HepG2 (cell line): Measurements from ENCODE around the gene COQ10B. TPM values are rescaled to one million over a fixed set of nuclear protein-coding genes. Genes with fewer than 3 reads are reported as not detected.

Experiments used
- CAMTA2 ChIP-seq: sonication (generic); formaldehyde crosslinking; IDR thresholded peaks from 2 replicates; pipeline ENCODE4 v1.4.0; 2020; ENCODE audit warnings: mild to moderate bottlenecking, missing genetic modification reagents, borderline replicate concordance
- CENPT ChIP-seq: sonication (generic); formaldehyde crosslinking; IDR thresholded peaks from 2 replicates; pipeline ENCODE4 v1.8.0; 2022; ENCODE audit warnings: low read depth, mild to moderate bottlenecking, moderate library complexity, missing genetic modification reagents
- HOXA3 ChIP-seq: sonication (generic); formaldehyde crosslinking; IDR thresholded peaks from 2 replicates; pipeline ENCODE4 v1.5.0; 2020; ENCODE audit warnings: missing genetic modification reagents
- HOXA9 ChIP-seq: sonication (generic); formaldehyde crosslinking; IDR thresholded peaks from 2 replicates; pipeline ENCODE4 v1.8.1; 2022; ENCODE audit warnings: missing genetic modification reagents, mild to moderate bottlenecking, moderate library complexity, borderline replicate concordance
- IKZF1 ChIP-seq: fragments of 450-650 bp; IDR thresholded peaks from 2 replicates; pipeline ENCODE4 v1.7.1; 2016
- NFYB ChIP-seq: sonication (generic); formaldehyde crosslinking; IDR thresholded peaks from 2 replicates; pipeline ENCODE4 v1.4.0; 2020; ENCODE audit warnings: missing genetic modification reagents
- NR1H2 ChIP-seq: sonication (generic); formaldehyde crosslinking; IDR thresholded peaks from 2 replicates; pipeline ENCODE4 v1.8.1; 2022; ENCODE audit warnings: low read depth, missing genetic modification reagents, borderline replicate concordance
- POLR2AphosphoS5 ChIP-seq: IDR thresholded peaks from 2 replicates; pipeline ENCODE4 v1.6.1; 2012; ENCODE audit warnings: low read depth, low read length
- SMAD9 ChIP-seq: sonication (generic); formaldehyde crosslinking; IDR thresholded peaks from 2 replicates; pipeline ENCODE4 v1.5.1; 2020; ENCODE audit warnings: mild to moderate bottlenecking, missing genetic modification reagents
- TOE1 ChIP-seq: sonication (generic); formaldehyde crosslinking; IDR thresholded peaks from 2 replicates; pipeline ENCODE4 v1.4.0; 2020; ENCODE audit warnings: mild to moderate bottlenecking, missing genetic modification reagents
- ZFAT ChIP-seq: sonication (generic); formaldehyde crosslinking; conservative IDR thresholded peaks from 2 replicates; pipeline ENCODE4 v1.8.1; 2023; ENCODE audit warnings: missing genetic modification reagents, inconsistent platforms
- ZFP36 ChIP-seq: fragments of 150-350 bp; IDR thresholded peaks from 2 replicates; pipeline ENCODE4 v1.6.1; 2018; ENCODE audit warnings: borderline replicate concordance, low read length, low read depth; ENCODE audit not compliant: partially characterized antibody
- ZNF296 ChIP-seq: sonication (generic); formaldehyde crosslinking; conservative IDR thresholded peaks from 2 replicates; pipeline ENCODE4 v1.5.0; 2020; ENCODE audit warnings: mild to moderate bottlenecking, missing genetic modification reagents
- ZNF354B ChIP-seq: sonication (generic); formaldehyde crosslinking; IDR thresholded peaks from 2 replicates; pipeline ENCODE4 v1.8.0; 2022; ENCODE audit warnings: mild to moderate bottlenecking, missing genetic modification reagents
- ZNF564 ChIP-seq: sonication (generic); formaldehyde crosslinking; IDR thresholded peaks from 2 replicates; pipeline ENCODE4 v1.8.1; 2023; ENCODE audit warnings: mild to moderate bottlenecking, missing genetic modification reagents
- ZNF773 ChIP-seq: sonication (generic); formaldehyde crosslinking; IDR thresholded peaks from 2 replicates; pipeline ENCODE4 v1.4.0; 2020; ENCODE audit warnings: missing genetic modification reagents, borderline replicate concordance
- ZNF780A ChIP-seq: sonication (generic); formaldehyde crosslinking; IDR thresholded peaks from 2 replicates; pipeline ENCODE4 v1.8.0; 2022; ENCODE audit warnings: mild to moderate bottlenecking, missing genetic modification reagents, moderate library complexity
- ZNF781 ChIP-seq: sonication (generic); formaldehyde crosslinking; IDR thresholded peaks from 2 replicates; pipeline ENCODE4 v1.5.1; 2020; ENCODE audit warnings: borderline replicate concordance, mild to moderate bottlenecking, missing genetic modification reagents; ENCODE audit errors: not compliant biosample characterization
- polyA plus RNA-seq, 8 experiments: library from polyadenylated mRNA; depleted of rRNA in 3 of 8; stranded (reverse) in 7 of 8; unstranded in 1 of 8; fragments of >200 nt; fragmentation: Illumina TruSeq in 4 of 8; extraction: Trizol in 4 of 8; gene quantifications; 2 replicates each; pipeline versions ENCODE4 v1.2.1 to v1.2.3, GENCODE V29; 2011 to 2016; ENCODE audit warnings: low read depth in 4 of 8, missing spikeins in 1 of 8, mixed read lengths in 1 of 8; ENCODE audit not compliant: insufficient read depth in 1 of 8
- total RNA-seq, 5 experiments: library from RNA; depleted of rRNA; stranded (reverse); fragments of >200 nt; fragmentation: Illumina TruSeq; extraction: Trizol; gene quantifications; 2 replicates each; pipeline ENCODE4 v1.2.3, GENCODE V29; 2016; ENCODE audit warnings: low read depth in 1 of 5
- TF ChIP-seq, protein P1 (sequence below): sonication (generic); formaldehyde crosslinking; IDR thresholded peaks from 2 replicates; pipeline ENCODE4 v1.8.0; 2022; ENCODE audit warnings: missing genetic modification reagents, mild to moderate bottlenecking, moderate library complexity, borderline replicate concordance
- TF ChIP-seq, protein P2 (sequence below): sonication (generic); formaldehyde crosslinking; IDR thresholded peaks from 2 replicates; pipeline ENCODE4 v1.8.0; 2022; ENCODE audit warnings: low read depth, missing genetic modification reagents
- TF ChIP-seq, protein P3 (sequence below): sonication (generic); formaldehyde crosslinking; IDR thresholded peaks from 2 replicates; pipeline ENCODE4 v1.4.0; 2020; ENCODE audit warnings: missing genetic modification reagents, borderline replicate concordance
- TF ChIP-seq, protein P4 (sequence below): sonication (generic); formaldehyde crosslinking; IDR thresholded peaks from 2 replicates; pipeline ENCODE4 v1.4.0; 2020; ENCODE audit warnings: missing genetic modification reagents

COQ10B gene
- total and polyA plus RNA-seq, 2 of the 13 experiments (the other 11 are each of a cell fraction or from before 2014, with no cell fraction given): 4.6 to 34.9 TPM

DNA sequence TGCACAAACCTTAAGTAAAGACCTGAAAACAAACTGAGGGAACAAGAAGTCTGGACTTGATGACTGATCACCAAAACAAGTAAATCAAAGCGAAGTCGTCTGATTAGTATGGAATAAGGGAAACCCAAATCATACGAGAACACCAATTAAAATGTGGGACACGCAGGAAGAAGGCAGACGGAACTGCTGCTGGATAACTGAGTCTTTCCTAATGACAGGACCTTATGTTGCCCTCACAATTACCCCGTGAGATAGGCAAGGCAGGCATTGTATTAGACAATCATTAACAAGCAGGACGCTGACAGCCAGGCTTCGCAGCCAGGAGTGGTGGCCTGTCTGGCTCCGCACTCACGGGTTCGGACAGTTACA lies 614 bp upstream of the COQ10B start (continued):
- TF ChIP-seq ZFAT (CRISPR knock-in tag): no peak
- no peak for TF ChIP-seq CAMTA2 (CRISPR knock-in tag)
- no peak for TF ChIP-seq ZNF354B (CRISPR knock-in tag)
- no peak for TF ChIP-seq TOE1 (CRISPR knock-in tag)
- no peak for TF ChIP-seq IKZF1
- TF ChIP-seq, protein P1, sequence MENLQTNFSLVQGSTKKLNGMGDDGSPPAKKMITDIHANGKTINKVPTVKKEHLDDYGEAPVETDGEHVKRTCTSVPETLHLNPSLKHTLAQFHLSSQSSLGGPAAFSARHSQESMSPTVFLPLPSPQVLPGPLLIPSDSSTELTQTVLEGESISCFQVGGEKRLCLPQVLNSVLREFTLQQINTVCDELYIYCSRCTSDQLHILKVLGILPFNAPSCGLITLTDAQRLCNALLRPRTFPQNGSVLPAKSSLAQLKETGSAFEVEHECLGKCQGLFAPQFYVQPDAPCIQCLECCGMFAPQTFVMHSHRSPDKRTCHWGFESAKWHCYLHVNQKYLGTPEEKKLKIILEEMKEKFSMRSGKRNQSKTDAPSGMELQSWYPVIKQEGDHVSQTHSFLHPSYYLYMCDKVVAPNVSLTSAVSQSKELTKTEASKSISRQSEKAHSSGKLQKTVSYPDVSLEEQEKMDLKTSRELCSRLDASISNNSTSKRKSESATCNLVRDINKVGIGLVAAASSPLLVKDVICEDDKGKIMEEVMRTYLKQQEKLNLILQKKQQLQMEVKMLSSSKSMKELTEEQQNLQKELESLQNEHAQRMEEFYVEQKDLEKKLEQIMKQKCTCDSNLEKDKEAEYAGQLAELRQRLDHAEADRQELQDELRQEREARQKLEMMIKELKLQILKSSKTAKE (CRISPR knock-in tag): peak; percentile 60; the same call in 1 of the 2 replicates
- no peak for TF ChIP-seq ZNF564 (CRISPR knock-in tag)
- peak; percentile 68 for TF ChIP-seq POLR2AphosphoS5
- no peak; the same call in 1 of the 2 replicates for TF ChIP-seq ZNF780A
- TF ChIP-seq ZNF773 (CRISPR knock-in tag): no peak
- TF ChIP-seq CENPT (CRISPR knock-in tag): no peak
- no peak for TF ChIP-seq NFYB (CRISPR knock-in tag)
- no peak for TF ChIP-seq HOXA9 (CRISPR knock-in tag)
- TF ChIP-seq ZFP36: no peak
- TF ChIP-seq, protein P2, sequence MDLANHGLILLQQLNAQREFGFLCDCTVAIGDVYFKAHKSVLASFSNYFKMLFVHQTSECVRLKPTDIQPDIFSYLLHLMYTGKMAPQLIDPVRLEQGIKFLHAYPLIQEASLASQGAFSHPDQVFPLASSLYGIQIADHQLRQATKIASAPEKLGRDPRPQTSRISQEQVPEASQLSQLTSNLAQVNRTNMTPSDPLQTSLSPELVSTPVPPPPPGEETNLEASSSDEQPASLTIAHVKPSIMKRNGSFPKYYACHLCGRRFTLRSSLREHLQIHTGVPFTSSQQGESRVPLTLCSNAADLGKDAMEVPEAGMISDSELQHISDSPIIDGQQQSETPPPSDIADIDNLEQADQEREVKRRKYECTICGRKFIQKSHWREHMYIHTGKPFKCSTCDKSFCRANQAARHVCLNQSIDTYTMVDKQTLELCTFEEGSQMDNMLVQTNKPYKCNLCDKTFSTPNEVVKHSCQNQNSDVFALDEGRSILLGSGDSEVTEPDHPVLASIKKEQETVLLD (CRISPR knock-in tag): 0 out of 2 replicates have a peak, but pooled peaks have one; percentile 37
- no peak for TF ChIP-seq HOXA3 (CRISPR knock-in tag)
- TF ChIP-seq ZNF781 (CRISPR knock-in tag): peak; percentile 23
- no peak for TF ChIP-seq NR1H2 (CRISPR knock-in tag)
- TF ChIP-seq SMAD9 (CRISPR knock-in tag): no peak
- TF ChIP-seq, protein P3, sequence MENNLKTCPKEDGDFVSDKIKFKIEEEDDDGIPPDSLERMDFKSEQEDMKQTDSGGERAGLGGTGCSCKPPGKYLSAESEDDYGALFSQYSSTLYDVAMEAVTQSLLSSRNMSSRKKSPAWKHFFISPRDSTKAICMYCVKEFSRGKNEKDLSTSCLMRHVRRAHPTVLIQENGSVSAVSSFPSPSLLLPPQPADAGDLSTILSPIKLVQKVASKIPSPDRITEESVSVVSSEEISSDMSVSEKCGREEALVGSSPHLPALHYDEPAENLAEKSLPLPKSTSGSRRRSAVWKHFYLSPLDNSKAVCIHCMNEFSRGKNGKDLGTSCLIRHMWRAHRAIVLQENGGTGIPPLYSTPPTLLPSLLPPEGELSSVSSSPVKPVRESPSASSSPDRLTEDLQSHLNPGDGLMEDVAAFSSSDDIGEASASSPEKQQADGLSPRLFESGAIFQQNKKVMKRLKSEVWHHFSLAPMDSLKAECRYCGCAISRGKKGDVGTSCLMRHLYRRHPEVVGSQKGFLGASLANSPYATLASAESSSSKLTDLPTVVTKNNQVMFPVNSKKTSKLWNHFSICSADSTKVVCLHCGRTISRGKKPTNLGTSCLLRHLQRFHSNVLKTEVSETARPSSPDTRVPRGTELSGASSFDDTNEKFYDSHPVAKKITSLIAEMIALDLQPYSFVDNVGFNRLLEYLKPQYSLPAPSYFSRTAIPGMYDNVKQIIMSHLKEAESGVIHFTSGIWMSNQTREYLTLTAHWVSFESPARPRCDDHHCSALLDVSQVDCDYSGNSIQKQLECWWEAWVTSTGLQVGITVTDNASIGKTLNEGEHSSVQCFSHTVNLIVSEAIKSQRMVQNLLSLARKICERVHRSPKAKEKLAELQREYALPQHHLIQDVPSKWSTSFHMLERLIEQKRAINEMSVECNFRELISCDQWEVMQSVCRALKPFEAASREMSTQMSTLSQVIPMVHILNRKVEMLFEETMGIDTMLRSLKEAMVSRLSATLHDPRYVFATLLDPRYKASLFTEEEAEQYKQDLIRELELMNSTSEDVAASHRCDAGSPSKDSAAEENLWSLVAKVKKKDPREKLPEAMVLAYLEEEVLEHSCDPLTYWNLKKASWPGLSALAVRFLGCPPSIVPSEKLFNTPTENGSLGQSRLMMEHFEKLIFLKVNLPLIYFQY (CRISPR knock-in tag): no peak
- TF ChIP-seq ZNF296 (CRISPR knock-in tag): no peak
- TF ChIP-seq, protein P4, sequence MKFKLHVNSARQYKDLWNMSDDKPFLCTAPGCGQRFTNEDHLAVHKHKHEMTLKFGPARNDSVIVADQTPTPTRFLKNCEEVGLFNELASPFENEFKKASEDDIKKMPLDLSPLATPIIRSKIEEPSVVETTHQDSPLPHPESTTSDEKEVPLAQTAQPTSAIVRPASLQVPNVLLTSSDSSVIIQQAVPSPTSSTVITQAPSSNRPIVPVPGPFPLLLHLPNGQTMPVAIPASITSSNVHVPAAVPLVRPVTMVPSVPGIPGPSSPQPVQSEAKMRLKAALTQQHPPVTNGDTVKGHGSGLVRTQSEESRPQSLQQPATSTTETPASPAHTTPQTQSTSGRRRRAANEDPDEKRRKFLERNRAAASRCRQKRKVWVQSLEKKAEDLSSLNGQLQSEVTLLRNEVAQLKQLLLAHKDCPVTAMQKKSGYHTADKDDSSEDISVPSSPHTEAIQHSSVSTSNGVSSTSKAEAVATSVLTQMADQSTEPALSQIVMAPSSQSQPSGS (CRISPR knock-in tag): no peak
